A673 (cell line): ENCODE results near the gene TSPO. TPM values are rescaled to one million over a fixed set of nuclear protein-coding genes. Genes with fewer than 3 reads are reported as not detected.

Experiments
- BruUV-seq: library from RNA; stranded (reverse); fragments of 400-500 nt; replicated peaks from 2 replicates; lab custom pipeline; 2021; lab: Mats Ljungman, UMichigan
- CTCF ChIA-PET: fragments of 300-600 bp; sonication (Branson Sonifier 250); formaldehyde crosslinking; loops from one replicate; lab custom pipeline; 2022; ENCODE audit warnings: antibody characterized with exemption; lab: Charles Lee
- POLR2A ChIA-PET: fragments of 300-600 bp; sonication (Branson Sonifier 250); formaldehyde crosslinking; loops from one replicate; lab custom pipeline; 2022; ENCODE audit warnings: antibody characterized with exemption; ENCODE audit not compliant: low non-redundant PET; lab: Charles Lee
- DNase-seq: peaks from one replicate; pipeline ENCODE4 v3.0.0-alpha.2; 2015; ENCODE audit warnings: low spot score
- H3K27ac ChIP-seq: fragments of 200-600 bp; sonication (generic); 2 replicates; pipeline ENCODE4 v1.5.1; 2016; ENCODE audit warnings: mixed run types, low read depth, mild to moderate bottlenecking, mixed read lengths, antibody characterized with exemption, low read length; ENCODE audit not compliant: poor library complexity, severe bottlenecking
- H3K27me3 ChIP-seq: fragments of 200-600 bp; sonication (generic); replicated peaks from 2 replicates; pipeline ENCODE4 v1.6.1; 2017; ENCODE audit warnings: mixed run types, low read depth, mild to moderate bottlenecking, mixed read lengths, antibody characterized with exemption, low read length; ENCODE audit not compliant: insufficient read depth, poor library complexity
- H3K36me3 ChIP-seq: fragments of 200-600 bp; sonication (generic); 2 replicates; pipeline ENCODE4 v1.6.1; 2016; ENCODE audit warnings: mixed run types, mild to moderate bottlenecking, mixed read lengths, antibody characterized with exemption, low read length; ENCODE audit not compliant: insufficient read depth, poor library complexity, severe bottlenecking
- H3K4me1 ChIP-seq: fragments of 200-600 bp; sonication (generic); 2 replicates; pipeline ENCODE4 v1.6.1; 2017; ENCODE audit warnings: mixed run types, mild to moderate bottlenecking, mixed read lengths, antibody characterized with exemption, low read length; ENCODE audit not compliant: insufficient read depth, poor library complexity, severe bottlenecking
- H3K4me3 ChIP-seq: fragments of 200-600 bp; sonication (generic); 2 replicates; pipeline ENCODE4 v1.5.1; 2016; ENCODE audit warnings: low read depth, mixed run types, mild to moderate bottlenecking, mixed read lengths, low read length; ENCODE audit not compliant: poor library complexity, severe bottlenecking
- H3K9me3 ChIP-seq: fragments of 200-600 bp; sonication (generic); 2 replicates; pipeline ENCODE4 v1.6.1; 2016; ENCODE audit warnings: mixed run types, low read depth, mild to moderate bottlenecking, mixed read lengths, antibody characterized with exemption, low read length; ENCODE audit not compliant: poor library complexity, severe bottlenecking
- EZH2 ChIP-seq: fragments of 200-600 bp; sonication (generic); IDR thresholded peaks from 2 replicates; pipeline ENCODE4 v1.6.1; 2017; ENCODE audit warnings: borderline replicate concordance, low read depth, mild to moderate bottlenecking, mixed read lengths, antibody characterized with exemption, low read length; ENCODE audit not compliant: poor library complexity, severe bottlenecking
- intact Hi-C: fragments of 100-400 bp; cut with micrococcal nuclease; formaldehyde crosslinking; loops from one replicate; pipeline ENCODE4 v1.10.0; 2022; ENCODE audit not compliant: unreplicated experiment
- total RNA-seq: library from RNA; stranded (reverse); gene quantifications from 2 replicates; pipeline ENCODE4 v1.2.3, GENCODE V29; 2021
- TF ChIP-seq, protein P1 (sequence below): fragments of 300-800, 200-600 bp; sonication (generic); conservative IDR thresholded peaks from 2 replicates; pipeline ENCODE4 v1.5.1; 2017; ENCODE audit warnings: low read depth, mild to moderate bottlenecking, antibody characterized with exemption, low read length, moderate library complexity, mixed read lengths

Gene TSPO
- total RNA-seq, 1 experiment from 2014 or later = 105 TPM

- intact Hi-C loops = no loop called here
- no TSS peak for BruUV-seq
- CTCF ChIA-PET = no interaction called here
Observed at GRCh38 chr22:43205261-43205691, 53.9 kb downstream of the TSPO start.

DNA sequence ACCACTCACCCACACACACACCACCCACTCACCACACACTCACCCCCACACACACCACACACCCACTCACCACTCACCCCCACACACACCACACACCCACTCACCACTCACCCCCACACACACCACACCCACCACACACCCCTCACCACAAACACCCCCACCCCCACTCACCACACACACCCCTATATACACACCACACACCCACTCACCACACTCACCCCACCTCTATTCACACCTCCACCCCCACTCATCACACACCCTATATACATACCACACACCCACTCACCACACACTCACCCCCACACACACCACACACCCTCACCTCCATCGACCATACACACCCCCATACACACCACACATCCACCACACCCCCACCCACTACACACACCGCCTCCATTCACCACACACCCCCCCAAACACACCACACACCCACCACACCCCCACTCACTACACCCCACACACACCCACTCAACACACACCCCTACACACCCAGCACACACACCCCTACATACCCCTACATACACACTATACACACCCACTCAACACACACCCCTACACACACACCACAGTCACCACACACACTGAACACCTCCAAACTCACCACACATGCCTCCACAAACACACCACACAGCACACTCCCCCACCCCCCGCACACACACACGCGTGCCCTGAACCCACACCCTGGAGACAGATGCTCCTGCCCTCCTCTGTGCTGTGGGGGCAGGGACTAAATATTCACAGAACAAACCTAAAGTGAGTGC is 54.6 kb downstream of the TSPO start:
- no peaks in the 10 kb centered on the region for H3K9me3 ChIP-seq
- H3K36me3 ChIP-seq = no peaks in the 10 kb centered on the region
- no peaks in the 10 kb centered on the region for H3K4me1 ChIP-seq
- no peak for DNase-seq
- POLR2A ChIA-PET = no interaction called here
- BruUV-seq = no TSS peak
- intact Hi-C loops = no loop called here
- no peak overlapping the region for H3K27ac ChIP-seq
- H3K4me3 ChIP-seq = no peak overlapping the region
- no peaks in the 10 kb centered on the region for H3K27me3 ChIP-seq
- no peak for TF ChIP-seq EZH2
- TF ChIP-seq, protein P1, sequence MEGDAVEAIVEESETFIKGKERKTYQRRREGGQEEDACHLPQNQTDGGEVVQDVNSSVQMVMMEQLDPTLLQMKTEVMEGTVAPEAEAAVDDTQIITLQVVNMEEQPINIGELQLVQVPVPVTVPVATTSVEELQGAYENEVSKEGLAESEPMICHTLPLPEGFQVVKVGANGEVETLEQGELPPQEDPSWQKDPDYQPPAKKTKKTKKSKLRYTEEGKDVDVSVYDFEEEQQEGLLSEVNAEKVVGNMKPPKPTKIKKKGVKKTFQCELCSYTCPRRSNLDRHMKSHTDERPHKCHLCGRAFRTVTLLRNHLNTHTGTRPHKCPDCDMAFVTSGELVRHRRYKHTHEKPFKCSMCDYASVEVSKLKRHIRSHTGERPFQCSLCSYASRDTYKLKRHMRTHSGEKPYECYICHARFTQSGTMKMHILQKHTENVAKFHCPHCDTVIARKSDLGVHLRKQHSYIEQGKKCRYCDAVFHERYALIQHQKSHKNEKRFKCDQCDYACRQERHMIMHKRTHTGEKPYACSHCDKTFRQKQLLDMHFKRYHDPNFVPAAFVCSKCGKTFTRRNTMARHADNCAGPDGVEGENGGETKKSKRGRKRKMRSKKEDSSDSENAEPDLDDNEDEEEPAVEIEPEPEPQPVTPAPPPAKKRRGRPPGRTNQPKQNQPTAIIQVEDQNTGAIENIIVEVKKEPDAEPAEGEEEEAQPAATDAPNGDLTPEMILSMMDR = no peak
- CTCF ChIA-PET = no interaction called here

More at GRCh38 chr22:43205261-43205691, 53.9 kb downstream of the TSPO start:
- H3K4me3 ChIP-seq = no peak overlapping the region
- TF ChIP-seq, protein P1 = no peak
- no peak for TF ChIP-seq EZH2
- DNase-seq = no peak
- H3K9me3 ChIP-seq = no peaks in the 10 kb centered on the region
- POLR2A ChIA-PET = interaction anchor here (0.7 kb wide), 1 partner anchor 18 kb away, joined by 3 read pairs; no protein-coding TSS in a partner anchor
- no peaks in the 10 kb centered on the region for H3K27me3 ChIP-seq
- no peak overlapping the region for H3K27ac ChIP-seq
- H3K36me3 ChIP-seq = no peaks in the 10 kb centered on the region
- no peaks in the 10 kb centered on the region for H3K4me1 ChIP-seq

GRCh38 chr22:43206509-43207161 is 55.3 kb downstream of the TSPO start:
- no peak for TF ChIP-seq EZH2
- TF ChIP-seq, protein P1 = no peak
- Histone ChIP-seq H3K4me1 (no peaks in the 10 kb centered on the region), H3K9me3 (no peaks in the 10 kb centered on the region), H3K27ac (no peak overlapping the region), H3K4me3 (no peak overlapping the region), H3K27me3 (no peaks in the 10 kb centered on the region), H3K36me3 (no peaks in the 10 kb centered on the region)
- ChIA-PET CTCF (no interaction called here), POLR2A (no interaction called here)
- no TSS peak for BruUV-seq
- intact Hi-C loops = no loop called here
- no peak for DNase-seq
